ENCODE measurements around the gene SLC25A30.

Gene SLC25A30

DNA sequence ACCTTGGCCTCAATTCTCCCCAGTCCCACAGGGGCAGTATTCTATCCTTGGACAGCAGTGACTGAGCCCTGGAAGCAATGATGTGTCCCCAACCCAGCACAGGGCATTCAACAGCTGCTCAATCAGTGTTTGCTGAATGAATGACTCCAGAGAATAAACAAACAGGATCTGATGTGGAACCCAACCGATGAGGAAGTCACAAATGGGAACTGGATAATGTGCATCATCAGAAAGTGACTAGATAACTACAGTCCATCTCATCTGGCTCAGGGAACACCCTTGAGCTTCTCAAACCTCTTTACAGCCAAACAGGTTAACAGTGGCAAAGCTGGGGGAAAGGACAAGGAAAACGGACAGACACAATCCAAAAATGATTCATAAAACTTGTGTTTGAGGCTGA, 8.2 kb downstream of the SLC25A30 start:
- TF ChIP-seq TAF1 (IDR thresholded peaks at IDR 0.05; ENCODE audit: borderline replicate concordance, insufficient read depth, low read length) = no peak
- TF ChIP-seq, protein P1, sequence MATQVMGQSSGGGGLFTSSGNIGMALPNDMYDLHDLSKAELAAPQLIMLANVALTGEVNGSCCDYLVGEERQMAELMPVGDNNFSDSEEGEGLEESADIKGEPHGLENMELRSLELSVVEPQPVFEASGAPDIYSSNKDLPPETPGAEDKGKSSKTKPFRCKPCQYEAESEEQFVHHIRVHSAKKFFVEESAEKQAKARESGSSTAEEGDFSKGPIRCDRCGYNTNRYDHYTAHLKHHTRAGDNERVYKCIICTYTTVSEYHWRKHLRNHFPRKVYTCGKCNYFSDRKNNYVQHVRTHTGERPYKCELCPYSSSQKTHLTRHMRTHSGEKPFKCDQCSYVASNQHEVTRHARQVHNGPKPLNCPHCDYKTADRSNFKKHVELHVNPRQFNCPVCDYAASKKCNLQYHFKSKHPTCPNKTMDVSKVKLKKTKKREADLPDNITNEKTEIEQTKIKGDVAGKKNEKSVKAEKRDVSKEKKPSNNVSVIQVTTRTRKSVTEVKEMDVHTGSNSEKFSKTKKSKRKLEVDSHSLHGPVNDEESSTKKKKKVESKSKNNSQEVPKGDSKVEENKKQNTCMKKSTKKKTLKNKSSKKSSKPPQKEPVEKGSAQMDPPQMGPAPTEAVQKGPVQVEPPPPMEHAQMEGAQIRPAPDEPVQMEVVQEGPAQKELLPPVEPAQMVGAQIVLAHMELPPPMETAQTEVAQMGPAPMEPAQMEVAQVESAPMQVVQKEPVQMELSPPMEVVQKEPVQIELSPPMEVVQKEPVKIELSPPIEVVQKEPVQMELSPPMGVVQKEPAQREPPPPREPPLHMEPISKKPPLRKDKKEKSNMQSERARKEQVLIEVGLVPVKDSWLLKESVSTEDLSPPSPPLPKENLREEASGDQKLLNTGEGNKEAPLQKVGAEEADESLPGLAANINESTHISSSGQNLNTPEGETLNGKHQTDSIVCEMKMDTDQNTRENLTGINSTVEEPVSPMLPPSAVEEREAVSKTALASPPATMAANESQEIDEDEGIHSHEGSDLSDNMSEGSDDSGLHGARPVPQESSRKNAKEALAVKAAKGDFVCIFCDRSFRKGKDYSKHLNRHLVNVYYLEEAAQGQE (IDR thresholded peaks at IDR 0.05; ENCODE audit: insufficient read depth in 1 of 2, low read depth in 2 of 2, low read length in 2 of 2) = no peak
- no peak for TF ChIP-seq POLR2AphosphoS5 (IDR thresholded peaks at IDR 0.05; ENCODE audit: low read depth, low read length)
- TF ChIP-seq FOXP2 (optimal IDR thresholded peaks at IDR 0.05; ENCODE audit: borderline replicate concordance, extremely low read depth, extremely low read length, insufficient read depth) = no peak
- no peak for TF ChIP-seq SIN3A (IDR thresholded peaks at IDR 0.05; ENCODE audit: borderline replicate concordance, insufficient read depth, low read length)

DNA sequence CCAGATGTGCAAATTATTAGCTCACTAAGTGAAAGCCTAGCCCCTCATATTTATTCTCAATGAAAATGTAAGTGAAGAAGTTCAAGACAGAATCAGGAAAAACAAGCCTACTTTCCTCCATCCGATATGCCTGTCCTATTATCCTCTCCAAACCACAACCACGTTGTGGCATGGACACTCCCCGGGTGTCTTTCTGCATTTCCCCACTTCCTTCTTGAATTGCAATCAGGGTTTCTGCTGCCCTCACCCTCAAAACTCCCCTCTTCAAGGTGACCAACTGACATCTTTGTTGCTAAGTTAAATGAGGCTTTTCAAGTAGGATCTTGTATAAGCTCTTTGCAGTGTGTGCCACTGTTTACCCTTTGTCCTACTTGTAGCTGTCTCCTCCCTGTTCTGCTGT, 11.8 kb downstream of the SLC25A30 start:
- TF ChIP-seq SIN3A (IDR thresholded peaks at IDR 0.05; ENCODE audit: borderline replicate concordance, insufficient read depth, low read length) = no peak
- no peak for TF ChIP-seq POLR2AphosphoS5 (IDR thresholded peaks at IDR 0.05; ENCODE audit: low read depth, low read length)
- TF ChIP-seq FOXP2 (optimal IDR thresholded peaks at IDR 0.05; ENCODE audit: borderline replicate concordance, extremely low read depth, extremely low read length, insufficient read depth) = no peak
- TF ChIP-seq, protein P1 (IDR thresholded peaks at IDR 0.05; ENCODE audit: insufficient read depth in 1 of 2, low read depth in 2 of 2, low read length in 2 of 2) = no peak
- no peak for TF ChIP-seq TAF1 (IDR thresholded peaks at IDR 0.05; ENCODE audit: borderline replicate concordance, insufficient read depth, low read length)

DNA sequence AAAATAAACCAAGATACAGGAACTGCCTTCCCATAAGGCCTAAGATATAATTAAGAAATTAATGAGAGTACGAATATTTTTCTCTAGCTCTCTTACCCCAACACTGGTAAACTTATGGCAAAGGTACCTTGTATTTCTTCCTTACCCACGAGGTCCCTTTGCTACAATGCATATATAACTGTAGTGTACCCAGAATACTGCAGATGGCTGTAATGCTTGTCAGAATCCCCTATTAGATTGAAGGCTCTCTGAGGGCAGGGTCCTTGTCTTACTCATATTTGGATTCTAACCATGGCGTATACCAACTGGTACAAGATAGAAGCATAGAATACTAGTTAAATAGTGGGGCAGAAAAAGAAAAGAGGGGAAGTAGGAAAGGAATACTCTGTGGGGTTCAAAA, 15.1 kb downstream of the SLC25A30 start:
- TF ChIP-seq FOXP2 (optimal IDR thresholded peaks at IDR 0.05; ENCODE audit: borderline replicate concordance, extremely low read depth, extremely low read length, insufficient read depth) = no peak
- TF ChIP-seq TAF1 (IDR thresholded peaks at IDR 0.05; ENCODE audit: borderline replicate concordance, insufficient read depth, low read length) = no peak
- TF ChIP-seq, protein P1 (IDR thresholded peaks at IDR 0.05; ENCODE audit: insufficient read depth in 1 of 2, low read depth in 2 of 2, low read length in 2 of 2) = no peak
- no peak for TF ChIP-seq SIN3A (IDR thresholded peaks at IDR 0.05; ENCODE audit: borderline replicate concordance, insufficient read depth, low read length)
- no peak for TF ChIP-seq POLR2AphosphoS5 (IDR thresholded peaks at IDR 0.05; ENCODE audit: low read depth, low read length)

DNA sequence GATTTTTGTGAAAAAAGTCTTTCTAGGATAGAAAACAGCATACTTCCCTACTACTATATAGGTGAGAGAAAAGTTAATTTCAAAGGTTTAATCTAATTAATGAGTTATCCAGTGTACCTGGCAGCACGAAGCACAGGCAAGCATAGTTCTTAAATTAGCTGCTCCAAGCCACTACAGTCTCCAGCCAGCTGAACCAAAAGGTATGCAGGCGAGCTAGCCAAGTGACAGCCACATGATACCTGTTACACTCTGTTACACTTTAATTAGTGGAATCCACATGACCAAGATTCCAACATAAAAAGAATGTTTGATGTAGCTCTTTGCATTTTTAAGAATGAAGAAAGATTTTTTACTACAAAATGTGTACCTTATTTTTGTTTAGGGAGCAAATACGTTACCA, 15.5 kb downstream of the SLC25A30 start:
- TF ChIP-seq FOXP2 (optimal IDR thresholded peaks at IDR 0.05; ENCODE audit: borderline replicate concordance, extremely low read depth, extremely low read length, insufficient read depth) = no peak
- no peak for TF ChIP-seq SIN3A (IDR thresholded peaks at IDR 0.05; ENCODE audit: borderline replicate concordance, insufficient read depth, low read length)
- no peak for TF ChIP-seq TAF1 (IDR thresholded peaks at IDR 0.05; ENCODE audit: borderline replicate concordance, insufficient read depth, low read length)
- TF ChIP-seq POLR2AphosphoS5 (IDR thresholded peaks at IDR 0.05; ENCODE audit: low read depth, low read length) = no peak
- TF ChIP-seq, protein P1 (IDR thresholded peaks at IDR 0.05; ENCODE audit: insufficient read depth in 1 of 2, low read depth in 2 of 2, low read length in 2 of 2) = no peak

DNA sequence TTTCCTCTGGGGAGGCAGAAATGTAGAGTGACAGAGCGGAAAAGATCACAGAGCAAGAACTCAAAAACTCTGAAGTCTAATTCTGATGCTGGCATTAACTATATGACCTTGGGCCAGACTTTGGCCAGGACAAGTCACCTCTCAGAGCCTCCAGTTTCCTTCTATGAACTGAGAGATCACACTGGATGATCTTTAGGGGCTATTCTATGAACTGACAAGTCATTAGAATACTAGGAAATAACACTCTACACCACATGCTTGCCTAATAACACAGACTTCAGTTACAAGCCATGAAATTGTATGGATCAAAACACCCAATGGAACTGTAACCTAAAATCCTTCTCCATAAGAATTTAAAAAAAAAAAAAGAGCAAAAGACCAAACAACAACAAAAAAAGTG, 16.9 kb downstream of the SLC25A30 start:
- TF ChIP-seq TAF1 (IDR thresholded peaks at IDR 0.05; ENCODE audit: borderline replicate concordance, insufficient read depth, low read length) = no peak
